HepG2 (cell line): ENCODE results near the gene SCRG1. TPM values are rescaled to one million over a fixed set of nuclear protein-coding genes. Genes with fewer than 3 reads are reported as not detected.

ENCODE experiments used
- ATAC-seq: fragments of 200-7000 bp; cut with Tn5 transposase; 3 replicates; pipeline ENCODE4 v1.9.1; 2020; ENCODE audit warnings: mild to moderate bottlenecking, moderate library complexity
- BruUV-seq: library from RNA; stranded (reverse); fragments of 400-500 nt; replicated peaks from 2 replicates; lab custom pipeline; 2021; lab: Mats Ljungman, UMichigan
- CTCF ChIA-PET: fragments of 300-600 bp; formaldehyde crosslinking; extraction: SDS; loops from one replicate; lab custom pipeline; 2021; ENCODE audit warnings: low total read pairs, inconsistent platforms, low intra/inter-chr PET ratio; lab: Yijun Ruan, JAX
- POLR2A ChIA-PET: fragments of 350-600 bp; sonication (Branson Sonifier 250); formaldehyde crosslinking; loops from one replicate; lab custom pipeline; 2020; ENCODE audit warnings: antibody characterized with exemption, inconsistent platforms; lab: Yijun Ruan, JAX
- DNase-seq: peaks from one replicate; pipeline ENCODE4 v3.0.0-alpha.2; 2015; ENCODE audit warnings: low spot score
- FAIRE-seq: peaks from 3 replicates; lab custom pipeline; 2011; peaks lifted over from hg19 to GRCh38; lab: Jason Lieb, UNC
- H2AFZ ChIP-seq: one replicate; pipeline ENCODE4 v1.6.1; 2011; ENCODE audit warnings: low read length, inconsistent platforms
- H3K27ac ChIP-seq: fragments of 300-600 bp; 3 replicates; pipeline ENCODE4 v1.8.0; 2011; ENCODE audit warnings: mixed run types, mild to moderate bottlenecking, mixed read lengths, low read length, inconsistent platforms; ENCODE audit not compliant: insufficient read depth; ENCODE audit errors: extremely low read length
- H3K27me3 ChIP-seq, 2 experiments: fragments of 200-600 bp in 1 of 2; 2 replicates in 1 of 2; 3 replicates in 1 of 2; pipeline versions ENCODE4 v1.6.0 to v1.8.0; 2011; ENCODE audit warnings: low read length in 2 of 2, mild to moderate bottlenecking in 2 of 2, moderate library complexity in 2 of 2, inconsistent platforms in 1 of 2; ENCODE audit not compliant: insufficient read depth in 2 of 2, control insufficient read depth in 1 of 2
- H3K36me3 ChIP-seq, 2 experiments: fragments of 200-600 bp in 1 of 2; replicated peaks in 1 of 2; 2 replicates in 1 of 2; 3 replicates in 1 of 2; pipeline versions ENCODE4 v1.5.1 to v1.8.0; 2011; ENCODE audit warnings: low read length in 2 of 2, inconsistent platforms in 1 of 2; ENCODE audit not compliant: insufficient read depth in 2 of 2, control insufficient read depth in 1 of 2
- H3K4me1 ChIP-seq: 2 replicates; pipeline ENCODE4 v1.5.1; 2012; ENCODE audit warnings: low read length, inconsistent platforms; ENCODE audit not compliant: insufficient read depth
- H3K4me2 ChIP-seq: 2 replicates; pipeline ENCODE4 v1.6.0; 2011; ENCODE audit warnings: low read depth, low read length, inconsistent platforms
- H3K4me3 ChIP-seq, 3 experiments: fragments of 200-600 bp in 1 of 3; sonication (generic), shearing (Covaris generic) in 1 of 3; replicated peaks in 1 of 3; 2 replicates each; pipeline ENCODE4 v1.5.1; 2011 to 2016; ENCODE audit warnings: low read length in 3 of 3, inconsistent platforms in 2 of 3, low read depth in 2 of 3, mild to moderate bottlenecking in 2 of 3, control low read depth in 1 of 3, mixed read lengths in 1 of 3; ENCODE audit not compliant: insufficient read depth in 1 of 3
- H3K79me2 ChIP-seq: one replicate; pipeline ENCODE4 v1.6.1; 2011; ENCODE audit warnings: low read length, inconsistent platforms; ENCODE audit not compliant: insufficient read depth
- H3K9ac ChIP-seq: 2 replicates; pipeline ENCODE4 v1.6.0; 2011; ENCODE audit warnings: mild to moderate bottlenecking, low read depth, low read length, inconsistent platforms; ENCODE audit not compliant: insufficient read depth
- H3K9me3 ChIP-seq: 2 replicates; pipeline ENCODE4 v1.5.1; 2012; ENCODE audit warnings: mild to moderate bottlenecking, low read length
- H4K20me1 ChIP-seq: 2 replicates; pipeline ENCODE4 v1.6.0; 2011; ENCODE audit warnings: inconsistent platforms, mild to moderate bottlenecking, low read length, moderate library complexity; ENCODE audit not compliant: insufficient read depth
- NR2F1 ChIP-seq, 2 experiments: fragments of 450-650 bp in 1 of 2; formaldehyde crosslinking in 1 of 2; IDR thresholded peaks; 2 replicates each; pipeline versions ENCODE4 v1.5.0 to v1.6.1; 2016 to 2020; ENCODE audit warnings: mild to moderate bottlenecking in 1 of 2, missing compliant biosample characterization in 1 of 2, missing genetic modification reagents in 1 of 2, moderate library complexity in 1 of 2
- RFXAP ChIP-seq: sonication (generic); formaldehyde crosslinking; IDR thresholded peaks from 2 replicates; pipeline ENCODE4 v1.4.0; 2020; ENCODE audit warnings: missing genetic modification reagents, borderline replicate concordance
- TEAD3 ChIP-seq: optimal IDR thresholded peaks from 2 replicates; pipeline ENCODE3; 2016; ENCODE audit warnings: borderline replicate concordance
- ZMAT3 ChIP-seq: sonication (generic); formaldehyde crosslinking; conservative IDR thresholded peaks from 2 replicates; pipeline ENCODE4 v1.7.0; 2021; ENCODE audit warnings: missing genetic modification reagents
- ZNF446 ChIP-seq: sonication (generic); formaldehyde crosslinking; IDR thresholded peaks from 2 replicates; pipeline ENCODE4 v1.5.0; 2020; ENCODE audit warnings: mild to moderate bottlenecking, missing genetic modification reagents
- ZNF496 ChIP-seq: sonication (generic); formaldehyde crosslinking; IDR thresholded peaks from 2 replicates; pipeline ENCODE4 v1.8.1; 2023; ENCODE audit warnings: mild to moderate bottlenecking, moderate library complexity, missing genetic modification reagents; ENCODE audit not compliant: insufficient replicate concordance
- ZNF841 ChIP-seq: sonication (generic); formaldehyde crosslinking; IDR thresholded peaks from 2 replicates; pipeline ENCODE4 v1.8.1; 2023; ENCODE audit warnings: missing genetic modification reagents, borderline replicate concordance
- WGBS: methylation state at CpG from one replicate; pipeline ENCODE4 v1.1.6; 2017; ENCODE audit warnings: low lambda C conversion rate; 5-methylcytosine and 5-hydroxymethylcytosine counted together
- in situ Hi-C: cut with HindIII; loops from 2 replicates; pipeline ENCODE4 v1.10.0; 2017; ENCODE audit warnings: low pct_unique_long_range_greater_than_20kb; ENCODE audit not compliant: extremely low pct_ligation_motif_present
- intact Hi-C: fragments of 100-400 bp; cut with micrococcal nuclease; formaldehyde crosslinking; loops from one replicate; pipeline ENCODE4 v1.10.0; 2022; ENCODE audit not compliant: unreplicated experiment
- polyA plus RNA-seq, 8 experiments: library from polyadenylated mRNA; depleted of rRNA in 3 of 8; stranded (reverse) in 7 of 8; unstranded in 1 of 8; fragments of >200 nt; fragmentation: Illumina TruSeq in 4 of 8; extraction: Trizol in 4 of 8; gene quantifications; 2 replicates each; pipeline versions ENCODE4 v1.2.1 to v1.2.3, GENCODE V29; 2011 to 2016; ENCODE audit warnings: low read depth in 4 of 8, missing spikeins in 1 of 8, mixed read lengths in 1 of 8; ENCODE audit not compliant: insufficient read depth in 1 of 8
- total RNA-seq, 5 experiments: library from RNA; depleted of rRNA; stranded (reverse); fragments of >200 nt; fragmentation: Illumina TruSeq; extraction: Trizol; gene quantifications; 2 replicates each; pipeline ENCODE4 v1.2.3, GENCODE V29; 2016; ENCODE audit warnings: low read depth in 1 of 5
- TF ChIP-seq, protein P1 (sequence below): sonication (generic); formaldehyde crosslinking; conservative IDR thresholded peaks from 2 replicates; pipeline ENCODE4 v1.5.0; 2020; ENCODE audit warnings: missing genetic modification reagents
- TF ChIP-seq, protein P2 (sequence below): sonication (generic); formaldehyde crosslinking; conservative IDR thresholded peaks from 2 replicates; pipeline ENCODE4 v1.8.0; 2022; ENCODE audit warnings: missing genetic modification reagents

Gene SCRG1
- total and polyA plus RNA-seq, 2 of the 13 experiments (the other 11 are each of a cell fraction or from before 2014, with no cell fraction given): not detected

DNA sequence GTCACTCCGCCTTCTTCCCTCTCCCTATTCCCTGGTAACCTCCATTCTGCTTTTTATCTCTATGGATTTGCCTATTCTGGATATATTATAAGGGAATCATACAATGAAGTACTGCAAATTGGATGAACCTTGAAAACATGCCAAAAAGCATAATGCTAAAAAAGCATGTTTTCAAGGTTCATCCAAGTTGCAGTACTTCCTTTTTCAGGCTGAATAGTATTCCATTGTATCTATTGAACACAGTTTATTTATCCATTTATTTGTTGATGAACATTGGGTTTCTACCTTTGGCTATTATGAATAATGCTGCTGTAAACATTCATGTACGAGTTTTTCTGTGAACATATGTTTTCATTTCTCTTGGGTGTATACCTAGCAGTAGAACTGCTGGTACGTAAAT is 19.0 kb downstream of the SCRG1 start:
- in situ Hi-C loops: no loop called here
- WGBS: 96% methylated on average over 3 of the region's 3 CpGs
- Histone ChIP-seq H3K27me3 (no peaks in the 10 kb centered on the region), H4K20me1 (no peaks in the 10 kb centered on the region), H3K4me1 (no peaks in the 10 kb centered on the region), H3K9ac (no peak overlapping the region), H3K27ac (no peak overlapping the region), H2AFZ (no peak overlapping the region), H3K4me2 (no peak overlapping the region), H3K4me3 (no peak overlapping the region), H3K36me3 (peaks cover 0 to 2% of the 10 kb centered on the region in 2 experiments), H3K79me2 (no peaks in the 10 kb centered on the region), H3K9me3 (no peaks in the 10 kb centered on the region)
- ChIA-PET CTCF (no interaction called here), POLR2A (no interaction called here)
- ATAC-seq (no peak), FAIRE-seq (no peak), DNase-seq (no peak)
- no TSS peak for BruUV-seq
- intact Hi-C loops: no loop called here
- TF ChIP-seq, protein P1, sequence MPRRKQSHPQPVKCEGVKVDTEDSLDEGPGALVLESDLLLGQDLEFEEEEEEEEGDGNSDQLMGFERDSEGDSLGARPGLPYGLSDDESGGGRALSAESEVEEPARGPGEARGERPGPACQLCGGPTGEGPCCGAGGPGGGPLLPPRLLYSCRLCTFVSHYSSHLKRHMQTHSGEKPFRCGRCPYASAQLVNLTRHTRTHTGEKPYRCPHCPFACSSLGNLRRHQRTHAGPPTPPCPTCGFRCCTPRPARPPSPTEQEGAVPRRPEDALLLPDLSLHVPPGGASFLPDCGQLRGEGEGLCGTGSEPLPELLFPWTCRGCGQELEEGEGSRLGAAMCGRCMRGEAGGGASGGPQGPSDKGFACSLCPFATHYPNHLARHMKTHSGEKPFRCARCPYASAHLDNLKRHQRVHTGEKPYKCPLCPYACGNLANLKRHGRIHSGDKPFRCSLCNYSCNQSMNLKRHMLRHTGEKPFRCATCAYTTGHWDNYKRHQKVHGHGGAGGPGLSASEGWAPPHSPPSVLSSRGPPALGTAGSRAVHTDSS: no peak
- TF ChIP-seq RFXAP (CRISPR knock-in tag): no peak
- TF ChIP-seq NR2F1 (CRISPR knock-in tag; IDR thresholded peaks at IDR 0.05): no peak
- TF ChIP-seq ZNF841 (CRISPR knock-in tag): no peak
- TF ChIP-seq ZNF446 (CRISPR knock-in tag): no peak
- TF ChIP-seq, protein P2, sequence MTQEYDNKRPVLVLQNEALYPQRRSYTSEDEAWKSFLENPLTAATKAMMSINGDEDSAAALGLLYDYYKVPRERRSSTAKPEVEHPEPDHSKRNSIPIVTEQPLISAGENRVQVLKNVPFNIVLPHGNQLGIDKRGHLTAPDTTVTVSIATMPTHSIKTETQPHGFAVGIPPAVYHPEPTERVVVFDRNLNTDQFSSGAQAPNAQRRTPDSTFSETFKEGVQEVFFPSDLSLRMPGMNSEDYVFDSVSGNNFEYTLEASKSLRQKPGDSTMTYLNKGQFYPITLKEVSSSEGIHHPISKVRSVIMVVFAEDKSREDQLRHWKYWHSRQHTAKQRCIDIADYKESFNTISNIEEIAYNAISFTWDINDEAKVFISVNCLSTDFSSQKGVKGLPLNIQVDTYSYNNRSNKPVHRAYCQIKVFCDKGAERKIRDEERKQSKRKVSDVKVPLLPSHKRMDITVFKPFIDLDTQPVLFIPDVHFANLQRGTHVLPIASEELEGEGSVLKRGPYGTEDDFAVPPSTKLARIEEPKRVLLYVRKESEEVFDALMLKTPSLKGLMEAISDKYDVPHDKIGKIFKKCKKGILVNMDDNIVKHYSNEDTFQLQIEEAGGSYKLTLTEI (CRISPR knock-in tag): no peak
- no peak for TF ChIP-seq ZNF496 (CRISPR knock-in tag)
- no peak for TF ChIP-seq TEAD3
- no peak for TF ChIP-seq ZMAT3 (CRISPR knock-in tag)
